Adrenal gland (tissue), 5 donors: ENCODE data around the gene SYAP1.

Experiments
- POLR2A ChIP-seq, 2 donors: fragments of 450-650 bp; IDR thresholded peaks; one replicate each; pipeline ENCODE4 v1.6.1; 2017; ENCODE audit warnings: antibody characterized with exemption in 2 of 2, mild to moderate bottlenecking in 2 of 2, moderate library complexity in 1 of 2
- TF ChIP-seq, protein P1 (sequence below), 6 experiments: fragments of 450-650 bp in 4 of 6; fragments of 200-600 bp in 2 of 6; sonication (generic) in 1 of 6; IDR thresholded peaks; 1 replicate in 5 of 6; 2 replicates in 1 of 6; pipeline versions ENCODE4 v1.5.1 to v1.8.0; 2016 to 2021; ENCODE audit warnings: antibody characterized with exemption in 6 of 6, mild to moderate bottlenecking in 2 of 6, moderate library complexity in 1 of 6
- donor health status: DM: no; HTN: no; CAD: no.

- TF ChIP-seq, protein P1, sequence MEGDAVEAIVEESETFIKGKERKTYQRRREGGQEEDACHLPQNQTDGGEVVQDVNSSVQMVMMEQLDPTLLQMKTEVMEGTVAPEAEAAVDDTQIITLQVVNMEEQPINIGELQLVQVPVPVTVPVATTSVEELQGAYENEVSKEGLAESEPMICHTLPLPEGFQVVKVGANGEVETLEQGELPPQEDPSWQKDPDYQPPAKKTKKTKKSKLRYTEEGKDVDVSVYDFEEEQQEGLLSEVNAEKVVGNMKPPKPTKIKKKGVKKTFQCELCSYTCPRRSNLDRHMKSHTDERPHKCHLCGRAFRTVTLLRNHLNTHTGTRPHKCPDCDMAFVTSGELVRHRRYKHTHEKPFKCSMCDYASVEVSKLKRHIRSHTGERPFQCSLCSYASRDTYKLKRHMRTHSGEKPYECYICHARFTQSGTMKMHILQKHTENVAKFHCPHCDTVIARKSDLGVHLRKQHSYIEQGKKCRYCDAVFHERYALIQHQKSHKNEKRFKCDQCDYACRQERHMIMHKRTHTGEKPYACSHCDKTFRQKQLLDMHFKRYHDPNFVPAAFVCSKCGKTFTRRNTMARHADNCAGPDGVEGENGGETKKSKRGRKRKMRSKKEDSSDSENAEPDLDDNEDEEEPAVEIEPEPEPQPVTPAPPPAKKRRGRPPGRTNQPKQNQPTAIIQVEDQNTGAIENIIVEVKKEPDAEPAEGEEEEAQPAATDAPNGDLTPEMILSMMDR (IDR thresholded peaks at IDR 0.05), result no peak
- TF ChIP-seq POLR2A (IDR thresholded peaks at IDR 0.05), result no peak
These were observed 29.0 kb downstream of the SYAP1 start for GRCh38 chrX:16748425-16748824.
